ENCODE data around the gene GPATCH8.
A peak's percentile ranks its signal among the peaks of the same experiment; 100 is the strongest.

Gene GPATCH8

GRCh38 chr17:44363613-44364159 lies 139.5 kb downstream of the GPATCH8 start, which contains the start of gene FAM171A2 (continued):
- TF ChIP-seq ZNF214 (tag by site-specific recombination; IDR thresholded peaks at IDR 0.05; ENCODE audit: borderline replicate concordance) (no peak), PATZ1 (tag by site-specific recombination; IDR thresholded peaks at IDR 0.05) (peak; percentile 37; the same call in 1 of the 2 replicates), ZFHX2 (tag by site-specific recombination; conservative IDR thresholded peaks at IDR 0.05) (peak; percentile 59), KLF8 (tag by site-specific recombination; IDR thresholded peaks at IDR 0.05) (no peak), REST (tag by site-specific recombination; IDR thresholded peaks at IDR 0.05) (no peak), ZNF140 (tag by site-specific recombination; IDR thresholded peaks at IDR 0.05) (no peak), ZNF600 (tag by site-specific recombination; IDR thresholded peaks at IDR 0.05) (no peak), ZFP37 (tag by site-specific recombination; IDR thresholded peaks at IDR 0.05) (no peak), EGR2 (tag by site-specific recombination; IDR thresholded peaks at IDR 0.05; ENCODE audit: low read depth) (peak; percentile 55), ZNF266 (tag by site-specific recombination; IDR thresholded peaks at IDR 0.05; ENCODE audit: low read depth) (no peak), ZNF76 (tag by site-specific recombination; IDR thresholded peaks at IDR 0.05; ENCODE audit: borderline replicate concordance, low read depth) (no peak), ZNF211 (tag by site-specific recombination; IDR thresholded peaks at IDR 0.05; ENCODE audit: low read depth) (no peak), ZNF239 (tag by site-specific recombination; IDR thresholded peaks at IDR 0.05) (no peak), ZBTB1 (tag by site-specific recombination; IDR thresholded peaks at IDR 0.05) (no peak)
- TF ChIP-seq, protein P1, sequence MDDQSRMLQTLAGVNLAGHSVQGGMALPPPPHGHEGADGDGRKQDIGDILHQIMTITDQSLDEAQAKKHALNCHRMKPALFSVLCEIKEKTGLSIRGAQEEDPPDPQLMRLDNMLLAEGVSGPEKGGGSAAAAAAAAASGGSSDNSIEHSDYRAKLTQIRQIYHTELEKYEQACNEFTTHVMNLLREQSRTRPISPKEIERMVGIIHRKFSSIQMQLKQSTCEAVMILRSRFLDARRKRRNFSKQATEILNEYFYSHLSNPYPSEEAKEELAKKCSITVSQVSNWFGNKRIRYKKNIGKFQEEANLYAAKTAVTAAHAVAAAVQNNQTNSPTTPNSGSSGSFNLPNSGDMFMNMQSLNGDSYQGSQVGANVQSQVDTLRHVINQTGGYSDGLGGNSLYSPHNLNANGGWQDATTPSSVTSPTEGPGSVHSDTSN (CRISPR knock-in tag; IDR thresholded peaks at IDR 0.05), result peak; percentile 80; the same call in 1 of the 2 replicates
- TF ChIP-seq, protein P2, sequence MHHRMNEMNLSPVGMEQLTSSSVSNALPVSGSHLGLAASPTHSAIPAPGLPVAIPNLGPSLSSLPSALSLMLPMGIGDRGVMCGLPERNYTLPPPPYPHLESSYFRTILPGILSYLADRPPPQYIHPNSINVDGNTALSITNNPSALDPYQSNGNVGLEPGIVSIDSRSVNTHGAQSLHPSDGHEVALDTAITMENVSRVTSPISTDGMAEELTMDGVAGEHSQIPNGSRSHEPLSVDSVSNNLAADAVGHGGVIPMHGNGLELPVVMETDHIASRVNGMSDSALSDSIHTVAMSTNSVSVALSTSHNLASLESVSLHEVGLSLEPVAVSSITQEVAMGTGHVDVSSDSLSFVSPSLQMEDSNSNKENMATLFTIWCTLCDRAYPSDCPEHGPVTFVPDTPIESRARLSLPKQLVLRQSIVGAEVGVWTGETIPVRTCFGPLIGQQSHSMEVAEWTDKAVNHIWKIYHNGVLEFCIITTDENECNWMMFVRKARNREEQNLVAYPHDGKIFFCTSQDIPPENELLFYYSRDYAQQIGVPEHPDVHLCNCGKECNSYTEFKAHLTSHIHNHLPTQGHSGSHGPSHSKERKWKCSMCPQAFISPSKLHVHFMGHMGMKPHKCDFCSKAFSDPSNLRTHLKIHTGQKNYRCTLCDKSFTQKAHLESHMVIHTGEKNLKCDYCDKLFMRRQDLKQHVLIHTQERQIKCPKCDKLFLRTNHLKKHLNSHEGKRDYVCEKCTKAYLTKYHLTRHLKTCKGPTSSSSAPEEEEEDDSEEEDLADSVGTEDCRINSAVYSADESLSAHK (tag by site-specific recombination; IDR thresholded peaks at IDR 0.05), result no peak
